Panc1 (cell line): ENCODE results near the gene MEMO1.

Source experiments
- POLR2AphosphoS5 ChIP-seq: IDR thresholded peaks from 2 replicates; pipeline ENCODE4 v1.6.1; 2012; ENCODE audit warnings: mild to moderate bottlenecking, low read depth, low read length, moderate library complexity
- REST ChIP-seq, 2 experiments: IDR thresholded peaks; 2 replicates each; pipeline ENCODE4 v1.6.1; 2011 to 2012; ENCODE audit warnings: low read depth in 2 of 2, control low read depth in 1 of 2, low read length in 1 of 2, mild to moderate bottlenecking in 1 of 2, moderate library complexity in 1 of 2; ENCODE audit not compliant: insufficient read depth in 1 of 2
- SIN3A ChIP-seq: IDR thresholded peaks from 2 replicates; pipeline ENCODE4 v1.6.1; 2012; ENCODE audit warnings: low read depth, mild to moderate bottlenecking, low read length, moderate library complexity, borderline replicate concordance; ENCODE audit not compliant: insufficient read depth
- TCF7L2 ChIP-seq: IDR thresholded peaks from 2 replicates; pipeline ENCODE4 v1.6.1; 2011; ENCODE audit warnings: mild to moderate bottlenecking, low read depth, low read length, inconsistent platforms
- TF ChIP-seq, protein P1 (sequence below): fragments of 450-650 bp; IDR thresholded peaks from 2 replicates; pipeline ENCODE4 v1.5.1; 2017; ENCODE audit warnings: mild to moderate bottlenecking

GRCh38 chr2:31940920-31941319, 69.9 kb downstream of the MEMO1 start:
- TF ChIP-seq, protein P1, sequence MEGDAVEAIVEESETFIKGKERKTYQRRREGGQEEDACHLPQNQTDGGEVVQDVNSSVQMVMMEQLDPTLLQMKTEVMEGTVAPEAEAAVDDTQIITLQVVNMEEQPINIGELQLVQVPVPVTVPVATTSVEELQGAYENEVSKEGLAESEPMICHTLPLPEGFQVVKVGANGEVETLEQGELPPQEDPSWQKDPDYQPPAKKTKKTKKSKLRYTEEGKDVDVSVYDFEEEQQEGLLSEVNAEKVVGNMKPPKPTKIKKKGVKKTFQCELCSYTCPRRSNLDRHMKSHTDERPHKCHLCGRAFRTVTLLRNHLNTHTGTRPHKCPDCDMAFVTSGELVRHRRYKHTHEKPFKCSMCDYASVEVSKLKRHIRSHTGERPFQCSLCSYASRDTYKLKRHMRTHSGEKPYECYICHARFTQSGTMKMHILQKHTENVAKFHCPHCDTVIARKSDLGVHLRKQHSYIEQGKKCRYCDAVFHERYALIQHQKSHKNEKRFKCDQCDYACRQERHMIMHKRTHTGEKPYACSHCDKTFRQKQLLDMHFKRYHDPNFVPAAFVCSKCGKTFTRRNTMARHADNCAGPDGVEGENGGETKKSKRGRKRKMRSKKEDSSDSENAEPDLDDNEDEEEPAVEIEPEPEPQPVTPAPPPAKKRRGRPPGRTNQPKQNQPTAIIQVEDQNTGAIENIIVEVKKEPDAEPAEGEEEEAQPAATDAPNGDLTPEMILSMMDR, result no peak
- TF ChIP-seq REST (IDR thresholded peaks at IDR 0.05; ENCODE audit: insufficient read depth in 1 of 2, low read depth in 2 of 2, low read length in 1 of 2), result no peak
- TF ChIP-seq SIN3A, result no peak
- TF ChIP-seq POLR2AphosphoS5, result no peak
- no peak for TF ChIP-seq TCF7L2
